ENCODE data around the gene BOLA3. TPM values are rescaled to one million over a fixed set of nuclear protein-coding genes. Genes with fewer than 3 reads are reported as not detected.

BOLA3 gene
- total RNA-seq, 4 donors from 2014 or later = 16.4 to 94.2 (median 78.6) TPM

DNA sequence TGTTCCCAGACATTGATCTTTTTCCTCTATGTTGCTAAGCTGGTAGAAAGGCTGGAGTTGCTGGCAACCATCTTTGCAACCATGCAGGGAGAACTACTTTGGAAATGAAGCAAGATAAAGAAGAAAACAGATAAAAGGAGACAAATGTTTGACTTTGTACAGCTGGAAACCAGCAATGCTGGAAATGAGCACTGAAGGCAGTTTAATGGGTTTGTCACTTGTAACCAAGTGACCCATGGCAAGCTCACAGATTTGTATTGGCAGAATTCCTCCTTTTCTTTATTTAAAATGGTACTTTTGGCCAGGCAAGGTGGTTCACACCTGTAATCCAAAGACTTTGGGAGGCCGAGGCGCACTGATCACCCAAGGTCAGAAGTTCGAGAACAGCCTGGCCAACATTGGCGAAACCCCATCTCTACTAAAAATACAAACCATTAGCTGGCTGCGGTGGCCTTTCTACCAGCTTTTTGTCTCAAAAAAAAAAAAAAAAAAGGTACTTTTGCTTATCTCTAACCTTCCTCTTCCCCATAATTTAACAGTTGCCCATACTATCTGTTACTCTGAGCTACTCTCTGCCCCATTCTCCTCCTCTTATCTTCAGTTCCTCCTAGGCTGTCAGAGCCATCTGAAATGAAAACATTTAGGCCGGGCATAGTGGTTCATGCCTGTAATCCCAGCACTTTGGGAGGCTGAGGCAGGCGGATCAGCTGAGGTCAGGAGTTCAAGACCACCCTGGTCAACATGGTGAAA lies 2.0 kb upstream of the BOLA3 start:
- DNase-seq = no peak
- 92 to 93% methylated on average over 7 of the region's 7 CpGs for WGBS, 2 donors
- intact Hi-C loops (cut with DNase I) = loop anchor here (10.0 kb wide), 1 partner anchor 325 kb away; the partner anchor contains the start of gene STAMBP
- no peaks in the 10 kb centered on the region for H3K9me3 ChIP-seq
- no peaks in the 10 kb centered on the region for H3K27me3 ChIP-seq
- no peak overlapping the region for H3K27ac ChIP-seq
- TF ChIP-seq POLR2A (IDR thresholded peaks at IDR 0.05) (no peak), CTCF (IDR thresholded peaks at IDR 0.05) (no peak)
- H3K4me3 ChIP-seq (replicated peaks in 1 of 3) = no peak overlapping the region
- peaks cover 3 to 6% of the 10 kb centered on the region in 2 donors for H3K36me3 ChIP-seq
- H3K4me1 ChIP-seq = peaks cover 16 to 21% of the 10 kb centered on the region in 2 donors

GRCh38 chr2:74149247-74149525 lies 1.5 kb upstream of the BOLA3 start:
- Histone ChIP-seq H3K4me1 (peaks cover 16 to 21% of the 10 kb centered on the region in 2 donors), H3K36me3 (peaks cover 0 to 2% of the 10 kb centered on the region in 2 donors), H3K9me3 (no peaks in the 10 kb centered on the region), H3K27ac (no peak overlapping the region), H3K27me3 (no peaks in the 10 kb centered on the region), H3K4me3 (replicated peaks in 1 of 3) (no peak overlapping the region)
- no peak for DNase-seq
- intact Hi-C loops (cut with DNase I) = loop anchor here (10.0 kb wide), 1 partner anchor 324 kb away; the partner anchor contains the start of gene STAMBP
- no peak for TF ChIP-seq CTCF (IDR thresholded peaks at IDR 0.05)
- TF ChIP-seq POLR2A (IDR thresholded peaks at IDR 0.05) = no peak
- WGBS, 2 donors = 92 to 94% methylated on average over 5 of the region's 5 CpGs

- Histone ChIP-seq H3K9me3 (no peaks in the 10 kb centered on the region), H3K27ac (peak overlapping the region in 1 of 3 donors; percentile 33), H3K4me3 (replicated peaks in 1 of 3) (peak overlapping the region in 2 of 3 donors; percentile 14 to 91), H3K27me3 (no peaks in the 10 kb centered on the region), H3K4me1 (peaks cover 16 to 21% of the 10 kb centered on the region in 2 donors), H3K36me3 (peaks cover 0 to 2% of the 10 kb centered on the region in 2 donors)
- intact Hi-C loops (cut with DNase I) = loop anchor here (10.0 kb wide), 1 partner anchor 324 kb away; the partner anchor contains the start of gene STAMBP
- no peak for TF ChIP-seq POLR2A (IDR thresholded peaks at IDR 0.05)
- 51 to 55% methylated on average over 16 of the region's 16 CpGs for WGBS, 2 donors
- DNase-seq = no peak
These were observed 940 bp upstream of the BOLA3 start for GRCh38 chr2:74148457-74149246.

DNA sequence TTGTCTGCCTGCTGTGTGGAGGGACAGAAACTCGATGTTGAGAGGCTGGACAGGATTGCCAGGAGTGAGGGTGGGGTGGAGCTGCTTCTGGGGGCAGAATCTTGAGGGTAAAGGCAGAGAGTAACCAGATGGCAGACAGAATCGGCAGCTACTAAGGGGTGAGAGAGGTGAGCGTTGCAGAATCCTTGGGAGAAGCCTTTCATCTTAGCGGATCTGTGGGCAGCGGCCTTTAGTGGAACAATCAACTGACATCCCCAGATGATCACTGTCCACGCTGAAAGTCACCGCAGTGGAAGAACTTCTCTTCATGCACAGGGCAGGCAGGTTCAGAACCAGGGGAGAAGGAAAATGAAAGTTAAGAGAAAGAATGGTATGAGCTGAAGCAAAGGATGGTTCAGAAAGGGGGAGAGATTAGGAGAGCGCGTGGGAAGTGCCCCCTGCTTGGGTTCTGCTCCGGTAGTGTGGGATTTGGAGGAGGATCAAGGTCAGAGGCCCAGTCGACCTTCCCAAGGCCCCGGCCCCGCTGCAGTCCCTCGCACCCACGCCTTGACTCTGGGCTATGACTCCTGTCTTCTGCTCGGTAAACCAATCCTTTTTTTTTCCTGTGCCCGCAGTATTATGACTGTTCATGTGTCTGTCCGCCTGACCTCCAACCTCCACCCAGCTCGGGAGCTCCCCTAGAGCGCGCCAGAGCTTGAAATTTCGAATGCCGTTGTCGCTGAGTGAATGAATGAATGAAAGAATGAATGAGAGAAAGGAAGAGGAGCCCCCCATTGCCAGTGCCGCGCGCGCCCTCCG lies 584 bp downstream of the BOLA3 start:
- H3K27ac ChIP-seq = peak overlapping the region in 2 of 3 donors; percentile 24 to 36
- TF ChIP-seq CTCF (IDR thresholded peaks at IDR 0.05) (no peak), POLR2A (IDR thresholded peaks at IDR 0.05) (no peak)
- H3K4me1 ChIP-seq = peaks cover 16 to 21% of the 10 kb centered on the region in 2 donors
- peaks cover 0 to 2% of the 10 kb centered on the region in 2 donors for H3K36me3 ChIP-seq
- peak overlapping the region; percentile 38 to 91 (median 68) for H3K4me3 ChIP-seq (replicated peaks in 1 of 3)
- peak in 1 of 2 donors; percentile 27 for DNase-seq
- 7 to 9% methylated on average over 23 to 29 of the region's 29 CpGs for WGBS, 2 donors
- H3K9me3 ChIP-seq = no peaks in the 10 kb centered on the region
- H3K27me3 ChIP-seq = no peaks in the 10 kb centered on the region
- intact Hi-C loops (cut with DNase I) = loop anchor here (10.0 kb wide), 1 partner anchor 322 kb away; the partner anchor contains the start of gene STAMBP

- H3K4me3 ChIP-seq (replicated peaks in 1 of 3) = no peak overlapping the region
- no peak for DNase-seq
- 78 to 79% methylated on average over 6 of the region's 6 CpGs for WGBS, 2 donors
- no peaks in the 10 kb centered on the region for H3K9me3 ChIP-seq
- intact Hi-C loops (cut with DNase I) = loop anchor here (10.0 kb wide), 1 partner anchor 318 kb away; the partner anchor contains the start of gene STAMBP
- H3K27me3 ChIP-seq = no peaks in the 10 kb centered on the region
- H3K4me1 ChIP-seq = peaks cover 10 to 12% of the 10 kb centered on the region in 2 donors
- no peak for TF ChIP-seq CTCF (IDR thresholded peaks at IDR 0.05)
- no peak for TF ChIP-seq POLR2A (IDR thresholded peaks at IDR 0.05)
- H3K27ac ChIP-seq = no peak overlapping the region
- H3K36me3 ChIP-seq = no peaks in the 10 kb centered on the region
These were observed 5.4 kb downstream of the BOLA3 start for GRCh38 chr2:74142340-74142739.

Data from thyroid gland (tissue), 4 donors.